T47D (cell line): ENCODE results near the gene ANO7.

ENCODE experiments used
- DNase-seq, 2 experiments: peaks; one replicate each; pipeline versions ENCODE4 v3.0.0 to v3.0.0-alpha.2; 2011 to 2012; ENCODE audit warnings: low read depth in 1 of 2, low spot score in 1 of 2
- JUND ChIP-seq: IDR thresholded peaks from 2 replicates; pipeline ENCODE4 v1.6.1; 2012; ENCODE audit warnings: low read depth
- in situ Hi-C: cut with HindIII; loops from 2 replicates; pipeline ENCODE4 v1.10.0; 2016; ENCODE audit warnings: low sequenced_read_pairs, low pct_unique_long_range_greater_than_20kb

The ANO7 gene

GRCh38 chr2:241163601-241164118, 24.8 kb upstream of the ANO7 start:
- TF ChIP-seq JUND: no peak
- no peak for DNase-seq
- in situ Hi-C loops: no loop called here

GRCh38 chr2:241168366-241168765, 20.1 kb upstream of the ANO7 start:
- DNase-seq: no peak
- TF ChIP-seq JUND: no peak

GRCh38 chr2:241173557-241173956, 14.9 kb upstream of the ANO7 start:
- in situ Hi-C loops: no loop called here
- DNase-seq: no peak
- TF ChIP-seq JUND: no peak

More at GRCh38 chr2:241168366-241168765, 20.1 kb upstream of the ANO7 start:
- in situ Hi-C loops: no loop called here

DNA sequence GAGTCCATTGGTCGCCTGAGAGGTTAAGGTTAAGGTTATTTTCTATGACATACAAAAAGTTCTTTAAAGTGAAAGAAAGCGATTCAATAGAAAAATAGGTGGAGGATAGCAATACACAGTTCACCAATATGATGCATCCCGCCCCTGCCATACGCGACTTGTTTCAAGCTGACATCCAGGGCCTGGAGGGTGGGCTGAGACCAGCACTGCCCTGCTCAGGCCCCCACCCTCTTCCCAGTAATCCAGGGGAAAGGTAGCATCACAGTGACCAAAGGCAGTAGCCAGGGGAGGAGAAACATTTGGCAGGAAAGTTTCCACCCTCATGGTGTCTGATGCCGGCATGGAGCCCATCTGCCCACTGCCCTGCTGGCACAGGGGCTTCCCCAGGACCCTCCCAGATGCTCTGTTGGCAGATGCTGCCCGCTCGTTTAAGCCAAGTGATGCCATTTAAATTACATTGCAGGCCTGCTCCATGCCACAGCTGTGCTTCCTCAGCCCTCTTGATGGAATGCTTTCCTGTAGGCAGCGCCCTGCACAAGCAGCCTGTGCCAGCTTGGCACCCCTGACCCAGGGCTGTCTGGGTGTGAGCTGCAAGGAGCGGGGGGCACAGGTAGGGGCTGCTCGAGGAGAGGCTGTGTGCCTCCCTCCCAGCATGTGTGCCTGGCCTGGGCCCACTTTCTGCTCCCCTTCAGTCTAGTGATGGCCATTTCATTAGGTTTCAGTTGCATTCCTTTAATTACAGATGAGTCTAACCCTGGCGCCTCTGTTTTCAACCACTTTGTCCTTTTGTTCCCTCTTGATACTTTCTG, 10.7 kb upstream of the ANO7 start:
- in situ Hi-C loops: no loop called here
- DNase-seq: no peak
- no peak for TF ChIP-seq JUND

GRCh38 chr2:241178961-241179360, 9.5 kb upstream of the ANO7 start:
- no peak for DNase-seq
- in situ Hi-C loops: no loop called here
- TF ChIP-seq JUND: no peak

DNA sequence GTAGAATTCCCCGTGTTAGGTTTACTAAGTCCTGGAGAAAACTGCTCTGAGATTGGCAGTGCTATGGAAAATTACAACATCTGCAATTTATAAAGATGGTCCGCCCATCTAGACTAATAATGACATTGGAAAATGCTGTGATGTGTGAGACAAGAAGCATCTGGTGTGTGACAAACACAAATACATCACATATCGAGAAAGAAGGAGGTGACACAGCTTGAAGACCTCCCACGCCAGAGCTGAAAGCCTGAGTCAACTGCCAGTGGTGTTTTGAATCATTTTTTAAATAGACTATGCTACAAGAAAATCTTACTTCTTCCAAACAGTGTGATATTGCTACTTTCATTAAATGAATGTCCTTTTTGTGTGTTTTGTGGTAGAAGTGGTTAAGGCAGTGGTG, 8.6 kb upstream of the ANO7 start:
- in situ Hi-C loops: no loop called here
- no peak for DNase-seq
- no peak for TF ChIP-seq JUND

DNA sequence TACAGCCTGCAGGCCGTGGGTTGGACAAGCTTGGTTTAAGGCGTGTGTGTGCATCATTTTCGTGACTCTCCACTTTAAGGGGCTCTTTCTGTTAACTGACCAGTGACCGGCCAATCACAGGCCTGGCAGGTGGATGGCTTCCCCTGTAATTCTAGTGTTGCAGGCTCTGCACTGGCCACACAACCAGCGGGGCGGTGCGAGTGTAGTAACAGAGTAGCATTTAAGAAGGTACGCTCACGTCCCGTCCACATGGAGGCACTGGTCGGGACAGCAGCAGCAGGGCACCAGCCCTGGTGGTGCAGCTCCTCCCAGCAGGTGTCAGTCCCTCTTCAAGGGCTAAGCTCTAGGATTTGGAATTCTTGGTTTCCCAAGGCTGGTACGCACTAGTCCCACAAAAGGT, 8.0 kb upstream of the ANO7 start:
- no peak for TF ChIP-seq JUND
- peak in 1 of 2 experiments; percentile 19 for DNase-seq
- in situ Hi-C loops: no loop called here

- in situ Hi-C loops: no loop called here
- no peak for TF ChIP-seq JUND
- no peak for DNase-seq
Measured at GRCh38 chr2:241182126-241182525, 6.4 kb upstream of the ANO7 start.

DNA sequence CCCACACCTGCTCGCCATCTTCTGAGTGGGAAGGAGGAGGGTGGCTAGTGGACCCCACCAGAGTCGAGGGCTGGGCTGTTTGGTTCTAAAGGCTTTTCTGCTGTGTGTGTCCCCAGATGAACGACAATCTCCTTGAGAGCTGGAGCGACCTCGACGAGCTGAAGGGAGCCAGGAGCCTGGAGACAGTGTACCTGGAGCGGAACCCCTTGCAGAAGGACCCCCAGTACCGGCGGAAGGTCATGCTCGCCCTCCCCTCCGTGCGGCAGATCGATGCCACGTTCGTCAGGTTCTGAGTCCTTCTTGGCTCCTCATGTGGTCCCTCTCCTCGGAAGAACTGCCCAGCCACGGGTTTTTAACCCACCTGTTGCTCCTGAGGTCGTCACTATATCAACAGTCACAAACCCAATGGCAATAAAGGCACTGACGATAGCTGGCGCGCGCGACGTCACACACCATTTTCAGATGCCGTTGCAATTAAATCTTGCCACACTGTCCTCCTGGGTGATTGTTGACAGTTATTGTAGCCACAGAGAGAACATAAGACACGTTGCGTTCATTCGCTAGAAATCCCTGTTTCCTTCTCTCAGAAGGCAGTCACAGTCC, 5.8 kb upstream of the ANO7 start:
- in situ Hi-C loops: no loop called here

DNA sequence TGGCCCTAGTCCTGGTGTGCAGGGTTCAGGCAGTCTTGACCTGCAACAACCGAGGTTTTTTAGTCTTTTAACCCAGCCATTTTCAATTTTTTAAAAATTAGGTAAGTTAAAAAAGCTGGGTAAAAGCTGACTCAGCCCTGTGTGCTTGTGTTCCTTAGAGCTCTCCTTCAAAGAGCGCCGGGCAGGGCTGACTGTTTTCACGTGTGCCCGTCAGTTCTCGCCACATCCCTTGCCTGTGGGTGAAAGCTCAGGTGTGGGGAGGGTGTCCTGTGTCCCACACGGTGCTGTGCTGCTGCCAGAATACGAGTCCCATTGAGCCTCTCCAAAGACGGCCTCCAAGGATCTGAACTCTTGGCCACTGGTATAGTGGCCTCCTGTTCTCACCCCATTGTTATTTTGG, 5.3 kb upstream of the ANO7 start:
- no peak for TF ChIP-seq JUND
- in situ Hi-C loops: no loop called here
- no peak for DNase-seq

More for the DNA sequence above, 5.8 kb upstream of the ANO7 start:
- DNase-seq: no peak
- no peak for TF ChIP-seq JUND

- DNase-seq: no peak
- in situ Hi-C loops: no loop called here
Measured at GRCh38 chr2:241184901-241185300, 3.6 kb upstream of the ANO7 start.

GRCh38 chr2:241185961-241186360, 2.5 kb upstream of the ANO7 start:
- no peak for TF ChIP-seq JUND
- DNase-seq: no peak
- in situ Hi-C loops: no loop called here

More at GRCh38 chr2:241184901-241185300, 3.6 kb upstream of the ANO7 start:
- no peak for TF ChIP-seq JUND

- DNase-seq: no peak
- TF ChIP-seq JUND: no peak
- in situ Hi-C loops: no loop called here
Measured at GRCh38 chr2:241187101-241187917, 1.2 kb upstream of the ANO7 start.
